Mesenchymal stem cell (in vitro differentiated cells and primary cell): ENCODE data around the gene FKBP15.

Source experiments
- DNase-seq: peaks from one replicate; pipeline ENCODE4 v3.0.0-alpha.2; 2013
- H2AFZ ChIP-seq: one replicate; pipeline ENCODE4 v1.6.1; 2013; ENCODE audit warnings: low read depth, mild to moderate bottlenecking, control low read depth, inconsistent platforms, low read length, moderate library complexity
- H2AK5ac ChIP-seq: 2 replicates; pipeline ENCODE4 v1.6.1; 2013; ENCODE audit warnings: low read length, moderate library complexity, mild to moderate bottlenecking, inconsistent platforms; ENCODE audit not compliant: severe bottlenecking
- H2BK120ac ChIP-seq: one replicate; pipeline ENCODE4 v1.6.1; 2013; ENCODE audit warnings: low read depth, mild to moderate bottlenecking, inconsistent platforms, low read length, moderate library complexity
- H2BK12ac ChIP-seq, 2 experiments: one replicate each; pipeline ENCODE4 v1.6.1; 2013; ENCODE audit warnings: inconsistent platforms in 2 of 2, low read length in 2 of 2, mild to moderate bottlenecking in 2 of 2, moderate library complexity in 2 of 2, control low read depth in 1 of 2
- H2BK15ac ChIP-seq: one replicate; pipeline ENCODE4 v1.6.1; 2013; ENCODE audit warnings: mild to moderate bottlenecking, low read depth, inconsistent platforms; ENCODE audit not compliant: poor library complexity, severe bottlenecking
- H2BK5ac ChIP-seq: 2 replicates; pipeline ENCODE4 v1.6.1; 2013; ENCODE audit warnings: low read depth, mild to moderate bottlenecking, low read length, control low read depth, inconsistent platforms; ENCODE audit not compliant: poor library complexity, severe bottlenecking
- H3K14ac ChIP-seq, 2 experiments: one replicate each; pipeline ENCODE4 v1.6.1; 2013; ENCODE audit warnings: inconsistent platforms in 2 of 2, low read length in 2 of 2, control low read depth in 1 of 2, mild to moderate bottlenecking in 1 of 2, moderate library complexity in 1 of 2
- H3K18ac ChIP-seq, 2 experiments: one replicate each; pipeline ENCODE4 v1.6.1; 2013; ENCODE audit warnings: inconsistent platforms in 2 of 2, low read length in 2 of 2, control low read depth in 1 of 2, low read depth in 1 of 2, mild to moderate bottlenecking in 1 of 2
- H3K23ac ChIP-seq, 2 experiments: one replicate each; pipeline ENCODE4 v1.6.1; 2013; ENCODE audit warnings: inconsistent platforms in 2 of 2, low read length in 2 of 2, mild to moderate bottlenecking in 2 of 2, moderate library complexity in 2 of 2, control low read depth in 1 of 2
- H3K27ac ChIP-seq: 2 replicates; pipeline ENCODE4 v1.5.1; 2013; ENCODE audit warnings: mild to moderate bottlenecking, moderate library complexity, low read length, control low read depth, inconsistent platforms; ENCODE audit not compliant: poor library complexity, severe bottlenecking
- H3K27me3 ChIP-seq, 2 experiments: 2 replicates each; pipeline versions ENCODE4 v1.6.1 to v1.7.0; 2013; ENCODE audit warnings: low read length in 2 of 2, mild to moderate bottlenecking in 2 of 2, moderate library complexity in 2 of 2, control low read depth in 1 of 2, inconsistent platforms in 1 of 2; ENCODE audit not compliant: control insufficient read depth in 1 of 2, insufficient read depth in 1 of 2
- H3K36me3 ChIP-seq, 2 experiments: 2 replicates each; pipeline versions ENCODE4 v1.6.1 to v1.7.0; 2013; ENCODE audit warnings: low read length in 2 of 2, control low read depth in 1 of 2, inconsistent platforms in 1 of 2, low read depth in 1 of 2, mild to moderate bottlenecking in 1 of 2; ENCODE audit not compliant: insufficient read depth in 2 of 2, control insufficient read depth in 1 of 2
- H3K4ac ChIP-seq, 2 experiments: one replicate each; pipeline ENCODE4 v1.6.1; 2013; ENCODE audit warnings: inconsistent platforms in 2 of 2, low read length in 2 of 2, mild to moderate bottlenecking in 2 of 2, moderate library complexity in 2 of 2, control low read depth in 1 of 2, low read depth in 1 of 2
- H3K4me1 ChIP-seq: 2 replicates; pipeline ENCODE4 v1.6.1; 2013; ENCODE audit warnings: low read depth, low read length, control low read depth; ENCODE audit not compliant: control insufficient read depth, insufficient read depth
- H3K4me2 ChIP-seq: 2 replicates; pipeline ENCODE4 v1.6.1; 2013; ENCODE audit warnings: low read length, mild to moderate bottlenecking, inconsistent platforms; ENCODE audit not compliant: poor library complexity, severe bottlenecking
- H3K4me3 ChIP-seq, 2 experiments: 2 replicates each; pipeline versions ENCODE4 v1.5.1 to v1.7.0; 2013; ENCODE audit warnings: low read length in 2 of 2, mild to moderate bottlenecking in 2 of 2, control low read depth in 1 of 2, low read depth in 1 of 2; ENCODE audit not compliant: insufficient read depth in 1 of 2
- H3K79me1 ChIP-seq: replicated peaks from 2 replicates; pipeline ENCODE4 v1.6.1; 2013; ENCODE audit warnings: mild to moderate bottlenecking, control low read depth, low read length, inconsistent platforms; ENCODE audit not compliant: poor library complexity, severe bottlenecking
- H3K9ac ChIP-seq: 2 replicates; pipeline ENCODE4 v1.7.0; 2013; ENCODE audit warnings: mild to moderate bottlenecking, low read length, moderate library complexity
- H3K9me3 ChIP-seq: 2 replicates; pipeline ENCODE4 v1.7.0; 2013; ENCODE audit warnings: mild to moderate bottlenecking, low read length; ENCODE audit not compliant: control insufficient read depth
- H4K8ac ChIP-seq: one replicate; pipeline ENCODE4 v1.6.1; 2013; ENCODE audit warnings: inconsistent platforms, mild to moderate bottlenecking, low read length, moderate library complexity
- H4K91ac ChIP-seq: one replicate; pipeline ENCODE4 v1.6.1; 2013; ENCODE audit warnings: mild to moderate bottlenecking, low read length, inconsistent platforms
- WGBS: methylation state at CpG from one replicate; pipeline ENCODE4 v1.1.7; 2013; ENCODE audit warnings: mixed read lengths; 5-methylcytosine and 5-hydroxymethylcytosine counted together

Gene FKBP15

GRCh38 chr9:113220467-113221002 is 542 bp downstream of the FKBP15 start:
- peak overlapping the region; percentile 73 to 94 for H3K4me3 ChIP-seq
- no peak overlapping the region for H2BK15ac ChIP-seq
- peak overlapping the region; percentile 1 for H2AFZ ChIP-seq
- H3K4me1 ChIP-seq, result no peaks in the 10 kb centered on the region
- no peaks in the 10 kb centered on the region for H3K27me3 ChIP-seq
- H3K36me3 ChIP-seq, result peaks cover 0 to 12% of the 10 kb centered on the region in 2 experiments
- H2BK120ac ChIP-seq, result peak overlapping the region; percentile 80
- H2BK5ac ChIP-seq, result no peak overlapping the region
- H4K91ac ChIP-seq, result peak overlapping the region; percentile 91
- peak overlapping the region; percentile 76 for H4K8ac ChIP-seq
- peak overlapping the region in 1 of 2 experiments; percentile 21 for H3K14ac ChIP-seq
- H3K4me2 ChIP-seq, result peak overlapping the region; percentile 57
- peak overlapping the region; percentile 58 to 98 for H3K18ac ChIP-seq
- DNase-seq, result peak; percentile 33
- peaks cover 15% of the 10 kb centered on the region for H3K79me1 ChIP-seq
- peak overlapping the region in 1 of 2 experiments; percentile 59 for H2BK12ac ChIP-seq
- H3K9ac ChIP-seq, result peak overlapping the region; percentile 96
- no peak overlapping the region for H3K23ac ChIP-seq
- WGBS, result 7% methylated on average over 9 of the region's 11 CpGs
- peak overlapping the region; percentile 35 to 99 for H3K4ac ChIP-seq
- H2AK5ac ChIP-seq, result no peak overlapping the region
- H3K9me3 ChIP-seq, result no peaks in the 10 kb centered on the region
- peak overlapping the region; percentile 50 for H3K27ac ChIP-seq

GRCh38 chr9:113219969-113220368 is 1.1 kb downstream of the FKBP15 start:
- no peak overlapping the region for H2BK15ac ChIP-seq
- peak; percentile 91 for DNase-seq
- H3K18ac ChIP-seq, result no peak overlapping the region
- H2AK5ac ChIP-seq, result no peak overlapping the region
- H3K9me3 ChIP-seq, result no peaks in the 10 kb centered on the region
- H3K14ac ChIP-seq, result no peak overlapping the region
- no peak overlapping the region for H3K4ac ChIP-seq
- no peak overlapping the region for H3K27ac ChIP-seq
- no peak overlapping the region for H3K23ac ChIP-seq
- 17% methylated on average over 1 of the region's 1 CpG for WGBS
- H3K4me2 ChIP-seq, result peak overlapping the region; percentile 57
- no peak overlapping the region for H4K8ac ChIP-seq
- peak overlapping the region; percentile 96 for H3K9ac ChIP-seq
- H2BK12ac ChIP-seq, result no peak overlapping the region
- H3K36me3 ChIP-seq, result peaks cover 0 to 9% of the 10 kb centered on the region in 2 experiments
- peak overlapping the region in 1 of 2 experiments; percentile 94 for H3K4me3 ChIP-seq
- H4K91ac ChIP-seq, result no peak overlapping the region
- no peak overlapping the region for H2BK5ac ChIP-seq
- no peak overlapping the region for H2AFZ ChIP-seq
- H3K27me3 ChIP-seq, result no peaks in the 10 kb centered on the region
- peaks cover 14% of the 10 kb centered on the region for H3K79me1 ChIP-seq
- H2BK120ac ChIP-seq, result no peak overlapping the region
- no peaks in the 10 kb centered on the region for H3K4me1 ChIP-seq

DNA sequence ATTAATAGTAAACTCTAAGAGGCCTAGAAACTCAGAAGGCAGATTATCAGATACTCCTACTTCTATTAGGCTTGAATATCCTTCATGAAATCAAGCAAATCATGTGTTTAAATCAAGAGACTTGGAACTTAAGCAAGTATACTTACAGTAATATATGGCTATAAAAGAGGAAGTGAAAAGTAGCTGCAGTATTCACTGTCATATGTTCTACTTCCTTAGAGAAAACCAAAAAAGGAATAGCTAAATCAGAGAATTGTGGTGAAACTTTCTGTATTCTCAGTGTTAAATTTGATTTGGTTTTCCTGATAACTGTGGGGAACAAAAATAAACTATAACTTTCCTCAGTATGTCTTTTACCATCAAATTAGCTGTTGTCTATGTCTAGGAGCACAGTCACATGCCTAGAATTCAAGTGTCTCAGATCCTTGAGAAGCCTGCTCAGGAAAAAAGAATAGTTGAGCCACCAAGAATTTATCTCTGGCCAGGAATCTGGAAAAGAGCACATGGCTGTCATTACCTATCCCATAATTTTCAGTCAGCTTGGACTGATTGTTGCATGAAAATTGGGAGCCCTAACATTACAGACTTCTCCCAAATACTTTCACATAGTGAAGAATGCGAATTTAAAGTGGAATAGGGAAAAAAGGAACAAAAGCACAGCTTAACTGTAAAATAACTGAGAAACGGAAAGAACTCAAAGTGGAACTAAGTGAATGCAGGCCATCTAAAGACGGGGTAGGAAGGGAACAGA is 1.7 kb downstream of the FKBP15 start:
- WGBS, result 79% methylated on average over 3 of the region's 3 CpGs
- no peak overlapping the region for H4K91ac ChIP-seq
- no peak overlapping the region for H2BK15ac ChIP-seq
- H2BK120ac ChIP-seq, result no peak overlapping the region
- no peak overlapping the region for H2AK5ac ChIP-seq
- no peaks in the 10 kb centered on the region for H3K9me3 ChIP-seq
- no peak overlapping the region for H2AFZ ChIP-seq
- H2BK12ac ChIP-seq, result no peak overlapping the region
- H3K4me2 ChIP-seq, result peak overlapping the region; percentile 6
- peaks cover 0 to 4% of the 10 kb centered on the region in 2 experiments for H3K36me3 ChIP-seq
- H3K4me1 ChIP-seq, result no peaks in the 10 kb centered on the region
- DNase-seq, result no peak
- H3K27ac ChIP-seq, result no peak overlapping the region
- H2BK5ac ChIP-seq, result no peak overlapping the region
- peaks cover 16% of the 10 kb centered on the region for H3K79me1 ChIP-seq
- H3K14ac ChIP-seq, result no peak overlapping the region
- no peak overlapping the region for H3K23ac ChIP-seq
- H3K18ac ChIP-seq, result no peak overlapping the region
- H3K9ac ChIP-seq, result peak overlapping the region; percentile 96
- no peaks in the 10 kb centered on the region for H3K27me3 ChIP-seq
- no peak overlapping the region for H3K4ac ChIP-seq
- no peak overlapping the region for H4K8ac ChIP-seq
- peak overlapping the region in 1 of 2 experiments; percentile 94 for H3K4me3 ChIP-seq

GRCh38 chr9:113216406-113216805 is 4.7 kb downstream of the FKBP15 start:
- Histone ChIP-seq H2BK15ac (no peak overlapping the region), H2AFZ (no peak overlapping the region), H3K79me1 (peaks cover 26% of the 10 kb centered on the region), H2BK5ac (no peak overlapping the region), H2BK120ac (no peak overlapping the region), H3K4me2 (no peak overlapping the region), H3K18ac (no peak overlapping the region), H3K27me3 (no peaks in the 10 kb centered on the region), H3K9ac (no peak overlapping the region), H3K14ac (no peak overlapping the region), H3K36me3 (peaks cover 0 to 11% of the 10 kb centered on the region in 2 experiments), H4K91ac (no peak overlapping the region), H3K9me3 (no peaks in the 10 kb centered on the region), H2AK5ac (no peak overlapping the region), H3K4ac (no peak overlapping the region), H4K8ac (no peak overlapping the region), H3K4me3 (no peak overlapping the region), H3K4me1 (no peaks in the 10 kb centered on the region), H2BK12ac (no peak overlapping the region), H3K23ac (no peak overlapping the region), H3K27ac (no peak overlapping the region)
- DNase-seq, result no peak
- WGBS, result 82% methylated on average over 2 of the region's 3 CpGs
